Tibial artery (tissue), 4 donors: ENCODE data around the gene PGM5.

Experiments used
- DNase-seq, 2 donors: peaks; one replicate each; pipeline ENCODE4 v3.0.0-alpha.2; 2019
- H3K27ac ChIP-seq, 2 donors: fragments of 200-600 bp; sonication (generic) in 1 of 2; 1 replicate in 1 of 2; 2 replicates in 1 of 2; pipeline ENCODE4 v1.5.1; 2018 to 2019; ENCODE audit warnings: mild to moderate bottlenecking in 1 of 2
- H3K27me3 ChIP-seq, 2 donors: fragments of 200-600 bp; sonication (generic) in 1 of 2; one replicate each; pipeline versions ENCODE4 v1.5.1 to v1.6.0; 2016 to 2019
- H3K36me3 ChIP-seq, 3 donors: fragments of 200-600 bp; sonication (generic) in 2 of 3; one replicate each; pipeline ENCODE4 v1.5.1; 2016 to 2019; ENCODE audit warnings: mild to moderate bottlenecking in 2 of 3
- H3K4me1 ChIP-seq, 4 donors: fragments of 200-600 bp; sonication (generic) in 2 of 4; 1 replicate in 3 of 4; 2 replicates in 1 of 4; pipeline ENCODE4 v1.5.1; 2016 to 2019
- H3K4me3 ChIP-seq, 2 donors: fragments of 200-600 bp; sonication (generic) in 1 of 2; 1 replicate in 1 of 2; 2 replicates in 1 of 2; pipeline ENCODE4 v1.5.1; 2018 to 2019; ENCODE audit warnings: mild to moderate bottlenecking in 2 of 2
- H3K9me3 ChIP-seq, 3 donors: fragments of 200-600 bp; sonication (generic) in 1 of 3; one replicate each; pipeline ENCODE4 v1.5.1; 2016 to 2019
- intact Hi-C: fragments of 100-400 bp; cut with DNase I; formaldehyde crosslinking; loops from one replicate; pipeline ENCODE4 v1.15.0; 2023; ENCODE audit warnings: low total_unique reads
- TF ChIP-seq, protein P1 (sequence below), 2 experiments: fragments of 200-600 bp in 1 of 2; fragments of 450-650 bp in 1 of 2; IDR thresholded peaks; one replicate each; pipeline ENCODE4 v1.5.1; 2017 to 2019; ENCODE audit warnings: antibody characterized with exemption in 2 of 2, mild to moderate bottlenecking in 1 of 2, moderate library complexity in 1 of 2

Gene PGM5

DNA sequence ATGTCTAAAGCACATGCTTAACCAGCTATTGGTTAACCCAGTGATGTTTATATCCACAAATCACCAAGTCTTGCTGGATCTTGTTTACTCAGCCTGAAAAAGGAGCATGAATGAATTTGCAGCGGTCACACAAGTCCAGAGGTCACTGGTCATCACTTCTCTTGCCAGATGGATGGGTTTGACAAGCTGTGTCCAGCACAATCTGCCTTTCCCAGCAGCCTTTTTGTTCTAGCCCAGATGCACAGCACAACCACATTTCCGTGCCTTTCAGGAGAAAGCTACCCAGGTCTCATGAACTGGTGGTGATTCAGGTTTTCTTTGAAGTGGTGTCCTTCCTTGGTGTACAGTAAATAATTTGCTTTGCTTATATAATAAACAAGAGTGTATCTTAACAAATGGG, 152.1 kb downstream of the PGM5 start:
- no peaks in the 10 kb centered on the region for H3K27me3 ChIP-seq
- no peak for DNase-seq
- TF ChIP-seq, protein P1, sequence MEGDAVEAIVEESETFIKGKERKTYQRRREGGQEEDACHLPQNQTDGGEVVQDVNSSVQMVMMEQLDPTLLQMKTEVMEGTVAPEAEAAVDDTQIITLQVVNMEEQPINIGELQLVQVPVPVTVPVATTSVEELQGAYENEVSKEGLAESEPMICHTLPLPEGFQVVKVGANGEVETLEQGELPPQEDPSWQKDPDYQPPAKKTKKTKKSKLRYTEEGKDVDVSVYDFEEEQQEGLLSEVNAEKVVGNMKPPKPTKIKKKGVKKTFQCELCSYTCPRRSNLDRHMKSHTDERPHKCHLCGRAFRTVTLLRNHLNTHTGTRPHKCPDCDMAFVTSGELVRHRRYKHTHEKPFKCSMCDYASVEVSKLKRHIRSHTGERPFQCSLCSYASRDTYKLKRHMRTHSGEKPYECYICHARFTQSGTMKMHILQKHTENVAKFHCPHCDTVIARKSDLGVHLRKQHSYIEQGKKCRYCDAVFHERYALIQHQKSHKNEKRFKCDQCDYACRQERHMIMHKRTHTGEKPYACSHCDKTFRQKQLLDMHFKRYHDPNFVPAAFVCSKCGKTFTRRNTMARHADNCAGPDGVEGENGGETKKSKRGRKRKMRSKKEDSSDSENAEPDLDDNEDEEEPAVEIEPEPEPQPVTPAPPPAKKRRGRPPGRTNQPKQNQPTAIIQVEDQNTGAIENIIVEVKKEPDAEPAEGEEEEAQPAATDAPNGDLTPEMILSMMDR (IDR thresholded peaks at IDR 0.05): no peak
- H3K4me1 ChIP-seq: peaks cover 0 to 45% (median 25%) of the 10 kb centered on the region in 4 donors
- intact Hi-C loops: no loop called here
- no peaks in the 10 kb centered on the region for H3K36me3 ChIP-seq
- peak overlapping the region; percentile 79 to 92 for H3K27ac ChIP-seq
- no peaks in the 10 kb centered on the region for H3K9me3 ChIP-seq
- H3K4me3 ChIP-seq: no peak overlapping the region

DNA sequence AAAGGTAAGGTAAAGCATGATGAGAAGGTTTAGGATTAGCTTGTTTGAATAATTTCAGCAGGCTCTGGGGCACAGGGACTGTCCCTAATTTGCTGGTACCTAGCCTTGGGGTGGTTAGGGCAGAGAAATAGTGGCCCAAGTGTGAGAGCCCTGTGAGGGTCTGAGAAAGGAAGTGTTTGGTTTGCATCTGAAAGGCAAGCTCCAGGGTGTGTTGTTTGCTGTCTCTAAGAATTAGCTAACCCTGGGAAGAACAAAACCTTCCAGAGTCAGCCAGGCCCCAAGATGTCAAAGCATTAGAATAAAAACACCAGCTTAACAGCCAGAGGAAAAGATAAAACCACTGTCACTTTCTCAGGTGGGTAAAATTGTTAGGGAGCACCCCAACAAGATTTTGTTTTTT, 153.3 kb downstream of the PGM5 start:
- DNase-seq: no peak
- Histone ChIP-seq H3K4me3 (no peak overlapping the region), H3K27me3 (no peaks in the 10 kb centered on the region), H3K36me3 (no peaks in the 10 kb centered on the region), H3K27ac (peak overlapping the region; percentile 79 to 92), H3K9me3 (no peaks in the 10 kb centered on the region), H3K4me1 (peaks cover 0 to 53% (median 28%) of the 10 kb centered on the region in 4 donors)
- intact Hi-C loops: no loop called here
- TF ChIP-seq, protein P1 (IDR thresholded peaks at IDR 0.05): no peak

DNA sequence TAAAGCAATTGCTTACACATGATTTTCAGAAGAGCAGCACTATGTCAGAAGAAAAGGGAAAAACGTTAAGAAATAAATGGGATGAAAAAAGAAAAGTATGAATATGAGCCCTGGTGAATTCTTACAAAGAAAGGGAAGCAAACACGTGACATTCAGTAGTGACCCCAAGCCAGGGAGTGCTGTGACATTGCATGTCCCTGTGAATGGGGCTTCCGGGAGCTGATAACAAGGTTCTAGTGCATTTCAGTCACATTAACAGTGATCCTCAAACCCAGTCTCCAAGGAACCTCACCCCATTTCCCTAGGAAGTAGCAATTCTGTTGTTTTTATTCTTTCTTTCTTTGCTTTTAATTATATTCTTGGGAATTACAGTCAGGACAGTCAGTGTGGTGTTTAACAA, 157.0 kb downstream of the PGM5 start:
- Histone ChIP-seq H3K27ac (peak overlapping the region in 1 of 2 donors; percentile 13), H3K4me3 (no peak overlapping the region), H3K27me3 (no peaks in the 10 kb centered on the region), H3K36me3 (peaks cover 5 to 9% (median 6%) of the 10 kb centered on the region in 3 donors), H3K9me3 (no peaks in the 10 kb centered on the region), H3K4me1 (peaks cover 0 to 42% (median 13%) of the 10 kb centered on the region in 4 donors)
- intact Hi-C loops: no loop called here
- no peak for DNase-seq
- TF ChIP-seq, protein P1 (IDR thresholded peaks at IDR 0.05): no peak

DNA sequence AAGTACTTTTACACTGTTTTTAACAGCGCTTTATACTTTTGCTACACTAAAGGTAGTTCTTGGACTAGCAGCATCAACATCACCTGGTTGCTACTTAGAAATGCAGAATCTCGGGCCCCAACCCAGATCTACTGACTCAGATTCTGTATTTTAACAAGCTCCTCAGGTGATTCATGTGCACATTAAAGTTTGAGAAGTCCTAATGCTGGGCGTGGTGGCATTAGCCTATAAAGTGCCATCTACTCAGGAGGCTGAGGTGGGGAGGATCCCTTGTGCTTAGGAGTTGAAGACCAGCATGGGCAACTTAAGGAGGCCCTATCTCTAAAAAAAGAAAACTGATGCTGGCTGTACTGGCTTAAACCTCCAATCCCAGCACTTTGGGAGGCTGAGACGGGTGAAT, 157.6 kb downstream of the PGM5 start:
- DNase-seq: no peak
- peaks cover 0 to 36% (median 10%) of the 10 kb centered on the region in 4 donors for H3K4me1 ChIP-seq
- intact Hi-C loops: no loop called here
- TF ChIP-seq, protein P1 (IDR thresholded peaks at IDR 0.05): no peak
- peak overlapping the region; percentile 66 to 73 for H3K27ac ChIP-seq
- no peak overlapping the region for H3K4me3 ChIP-seq
- no peaks in the 10 kb centered on the region for H3K9me3 ChIP-seq
- peaks cover 5 to 15% (median 6%) of the 10 kb centered on the region in 3 donors for H3K36me3 ChIP-seq
- no peaks in the 10 kb centered on the region for H3K27me3 ChIP-seq

DNA sequence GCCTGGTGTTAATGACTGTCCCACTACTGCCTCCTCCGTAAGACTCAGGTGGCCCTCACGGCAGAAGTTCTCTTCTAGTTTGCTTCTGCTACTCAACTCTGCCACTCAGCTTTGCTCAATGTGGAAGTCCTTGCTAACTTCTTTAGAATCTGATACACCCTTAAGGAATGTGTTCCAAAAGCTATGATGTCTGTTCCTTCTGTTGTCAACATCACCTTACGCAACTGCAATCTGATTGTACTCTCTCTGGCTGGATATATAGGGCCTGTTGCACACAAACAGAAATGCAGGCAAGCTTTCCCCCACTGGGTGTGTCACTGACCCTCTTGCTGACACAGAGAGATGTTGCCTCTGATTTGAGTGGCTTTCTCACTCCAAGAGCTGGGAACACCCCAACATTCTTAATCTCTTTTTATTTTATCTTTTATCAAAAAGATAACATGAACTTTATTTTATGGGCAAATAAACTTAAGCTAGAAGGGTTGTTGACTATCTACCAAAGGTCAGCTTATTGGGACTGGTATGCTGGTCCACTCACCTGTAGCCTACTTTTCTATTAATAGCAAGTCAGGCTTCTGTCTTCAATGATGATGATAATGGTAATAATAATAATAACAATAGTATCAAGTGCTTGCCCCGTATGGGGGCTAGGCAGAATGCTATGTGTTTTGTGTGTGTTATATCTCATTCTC, 159.1 kb downstream of the PGM5 start:
- no peaks in the 10 kb centered on the region for H3K9me3 ChIP-seq
- peaks cover 5 to 18% (median 6%) of the 10 kb centered on the region in 3 donors for H3K36me3 ChIP-seq
- peaks cover 0 to 28% (median 10%) of the 10 kb centered on the region in 4 donors for H3K4me1 ChIP-seq
- DNase-seq: peak in 1 of 2 donors; percentile 47
- TF ChIP-seq, protein P1 (IDR thresholded peaks at IDR 0.05): peak in 1 of 2 experiments; percentile 11
- intact Hi-C loops: no loop called here
- no peaks in the 10 kb centered on the region for H3K27me3 ChIP-seq
- H3K27ac ChIP-seq: peak overlapping the region; percentile 66 to 73
- H3K4me3 ChIP-seq: no peak overlapping the region
